Esophagus (tissue), 2 donors: Measurements from ENCODE around the gene ERBB2. TPM values are rescaled to one million over a fixed set of nuclear protein-coding genes. Genes with fewer than 3 reads are reported as not detected.
"Not testable (repeated sequence)": the region's sequence is repeated elsewhere in the genome, so short reads cannot be mapped to it uniquely, and the experiment has no call there.

Experiments used
- H3K27ac ChIP-seq, 2 donors: one replicate each; pipeline ENCODE4 v1.5.1; 2013; ENCODE audit warnings: low read depth in 2 of 2, mild to moderate bottlenecking in 2 of 2, inconsistent platforms in 1 of 2, low read length in 1 of 2, moderate library complexity in 1 of 2
- H3K27me3 ChIP-seq, 2 donors: one replicate each; pipeline ENCODE4 v1.6.1; 2013; ENCODE audit warnings: low read length in 2 of 2, control low read depth in 1 of 2, mild to moderate bottlenecking in 1 of 2; ENCODE audit not compliant: insufficient read depth in 2 of 2, control insufficient read depth in 1 of 2
- H3K36me3 ChIP-seq, 2 donors: one replicate each; pipeline ENCODE4 v1.6.1; 2013; ENCODE audit warnings: low read length in 1 of 2; ENCODE audit not compliant: control insufficient read depth in 2 of 2, insufficient read depth in 2 of 2
- H3K4me1 ChIP-seq, 2 donors: one replicate each; pipeline ENCODE4 v1.6.1; 2013; ENCODE audit warnings: low read length in 1 of 2; ENCODE audit not compliant: control insufficient read depth in 2 of 2, insufficient read depth in 2 of 2
- H3K4me3 ChIP-seq, 2 donors: one replicate each; pipeline ENCODE4 v1.5.1; 2013; ENCODE audit warnings: low read length in 2 of 2, mild to moderate bottlenecking in 2 of 2, low read depth in 1 of 2, moderate library complexity in 1 of 2
- H3K9me3 ChIP-seq, 2 donors: one replicate each; pipeline ENCODE4 v1.6.1; 2013; ENCODE audit warnings: mild to moderate bottlenecking in 2 of 2, low read depth in 1 of 2, low read length in 1 of 2, moderate library complexity in 1 of 2; ENCODE audit not compliant: control insufficient read depth in 2 of 2, insufficient read depth in 1 of 2
- WGBS, 2 donors: extraction: QIAGEN DNeasy Blood & Tissue Kit; methylation state at CpG; one replicate each; pipeline ENCODE4 v1.1.7; 2013; 5-methylcytosine and 5-hydroxymethylcytosine counted together
- polyA plus RNA-seq, 2 donors: library from polyadenylated mRNA; stranded (reverse); fragments of 200-250 nt; gene quantifications; one replicate each; pipeline ENCODE4 v1.2.3, GENCODE V29; 2013
- donor health status: healthy with polysubstance abuse.
- donor health status: Bipolar disorder and iron deficiency.

ERBB2 gene
- polyA plus RNA-seq, 2 donors = 68.4 to 98.1 TPM

GRCh38 chr17:39722965-39723848 is 23.3 kb downstream of the ERBB2 start:
- Histone ChIP-seq H3K36me3 (peaks cover 6 to 50% of the 10 kb centered on the region in 2 donors), H3K4me3 (no peak overlapping the region), H3K4me1 (peaks cover 0 to 10% of the 10 kb centered on the region in 2 donors), H3K27me3 (no peaks in the 10 kb centered on the region), H3K27ac (peak overlapping the region in 1 of 2 donors; percentile 36), H3K9me3 (no peaks in the 10 kb centered on the region)
- 77 to 82% methylated on average over 34 of the region's 34 CpGs for WGBS, 2 donors

GRCh38 chr17:39724731-39725130 is 24.9 kb downstream of the ERBB2 start:
- WGBS, 2 donors = 90 to 92% methylated on average over 13 of the region's 13 CpGs
- Histone ChIP-seq H3K4me3 (no peak overlapping the region), H3K36me3 (peaks cover 6 to 50% of the 10 kb centered on the region in 2 donors), H3K9me3 (no peaks in the 10 kb centered on the region), H3K4me1 (peaks cover 5 to 9% of the 10 kb centered on the region in 2 donors), H3K27ac (no peak overlapping the region), H3K27me3 (no peaks in the 10 kb centered on the region)

- peaks cover 6 to 43% of the 10 kb centered on the region in 2 donors for H3K36me3 ChIP-seq
- WGBS, 2 donors = 100% methylated on average over 1 of the region's 1 CpG
- not testable (repeated sequence) for H3K4me1 ChIP-seq, H3K9me3 ChIP-seq, H3K4me3 ChIP-seq, H3K27ac ChIP-seq, H3K27me3 ChIP-seq
Observed at GRCh38 chr17:39725923-39726322, 26.1 kb downstream of the ERBB2 start.

- H3K4me1 ChIP-seq = peaks cover 5 to 8% of the 10 kb centered on the region in 2 donors
- no peak overlapping the region for H3K4me3 ChIP-seq
- H3K9me3 ChIP-seq = no peaks in the 10 kb centered on the region
- 90 to 96% methylated on average over 9 of the region's 9 CpGs for WGBS, 2 donors
- H3K36me3 ChIP-seq = peaks cover 6 to 40% of the 10 kb centered on the region in 2 donors
- H3K27me3 ChIP-seq = no peaks in the 10 kb centered on the region
- no peak overlapping the region for H3K27ac ChIP-seq
Observed at GRCh38 chr17:39726617-39727016, 26.8 kb downstream of the ERBB2 start.

GRCh38 chr17:39727556-39727955 is 27.7 kb downstream of the ERBB2 start:
- 65 to 68% methylated on average over 10 of the region's 10 CpGs for WGBS, 2 donors
- no peaks in the 10 kb centered on the region for H3K9me3 ChIP-seq
- H3K27me3 ChIP-seq = no peaks in the 10 kb centered on the region
- peak overlapping the region in 1 of 2 donors; percentile 14 for H3K27ac ChIP-seq
- H3K4me1 ChIP-seq = peaks cover 5 to 8% of the 10 kb centered on the region in 2 donors
- no peak overlapping the region for H3K4me3 ChIP-seq
- peaks cover 6 to 40% of the 10 kb centered on the region in 2 donors for H3K36me3 ChIP-seq

- Histone ChIP-seq H3K9me3 (no peaks in the 10 kb centered on the region), H3K36me3 (peaks cover 6 to 38% of the 10 kb centered on the region in 2 donors), H3K27me3 (no peaks in the 10 kb centered on the region), H3K27ac (peak overlapping the region; percentile 72 to 90), H3K4me1 (peaks cover 3 to 5% of the 10 kb centered on the region in 2 donors), H3K4me3 (peak overlapping the region; percentile 49 to 66)
- 59 to 61% methylated on average over 6 of the region's 6 CpGs for WGBS, 2 donors
Observed at GRCh38 chr17:39729280-39729851, 29.5 kb downstream of the ERBB2 start.

GRCh38 chr17:39730095-39730921 is 30.4 kb downstream of the ERBB2 start, which contains the start of gene MIEN1:
Gene MIEN1 (minus strand): TSS chr17:39730532. CDS start chr17:39730495, 37 bp downstream.
- peaks cover 6 to 29% of the 10 kb centered on the region in 2 donors for H3K36me3 ChIP-seq
- peak within 1 kb of the TSS; percentile 72 to 90 for H3K27ac ChIP-seq
- WGBS, 2 donors = 1% methylated on average over 46 to 65 of the region's 65 CpGs
- H3K4me3 ChIP-seq = peak within 1 kb of the TSS; percentile 49 to 66
- no peaks in the 10 kb centered on the region for H3K9me3 ChIP-seq
- peaks cover 3 to 5% of the 10 kb centered on the region in 2 donors for H3K4me1 ChIP-seq
- H3K27me3 ChIP-seq = no peaks in the 10 kb centered on the region

GRCh38 chr17:39732586-39732985 is 32.7 kb downstream of the ERBB2 start:
- H3K4me3 ChIP-seq = no peak overlapping the region
- no peaks in the 10 kb centered on the region for H3K27me3 ChIP-seq
- no peaks in the 10 kb centered on the region for H3K9me3 ChIP-seq
- H3K27ac ChIP-seq = no peak overlapping the region
- 92 to 94% methylated on average over 3 of the region's 3 CpGs for WGBS, 2 donors
- H3K4me1 ChIP-seq = peaks cover 5 to 9% of the 10 kb centered on the region in 2 donors
- H3K36me3 ChIP-seq = peaks cover 6 to 10% of the 10 kb centered on the region in 2 donors

GRCh38 chr17:39735882-39736281 is 36.0 kb downstream of the ERBB2 start:
- peaks cover 0 to 8% of the 10 kb centered on the region in 2 donors for H3K4me1 ChIP-seq
- peak overlapping the region; percentile 61 to 84 for H3K27ac ChIP-seq
- 58 to 64% methylated on average over 2 of the region's 2 CpGs for WGBS, 2 donors

More at GRCh38 chr17:39735882-39736281, 36.0 kb downstream of the ERBB2 start:
- Histone ChIP-seq H3K27me3 (no peaks in the 10 kb centered on the region), H3K4me3 (no peak overlapping the region), H3K9me3 (no peaks in the 10 kb centered on the region), H3K36me3 (no peaks in the 10 kb centered on the region)
